GM12875 (cell line): ENCODE results near the gene SOBP.

ENCODE experiments used
- H3K4me3 ChIP-seq: one replicate; pipeline ENCODE4 v1.5.1; 2011; ENCODE audit warnings: low read depth, low read length, control low read depth
- CTCF ChIP-seq: IDR thresholded peaks from 2 replicates; pipeline ENCODE4 v1.5.1; 2011; ENCODE audit warnings: low read depth, mild to moderate bottlenecking, control low read depth, inconsistent platforms, low read length, moderate library complexity, borderline replicate concordance; ENCODE audit not compliant: insufficient read depth

SOBP gene

GRCh38 chr6:107489636-107490565 is at the start of gene SOBP:
Gene SOBP (plus strand): TSS chr6:107490117. CDS start chr6:107490617, 500 bp downstream.
- 0 out of 2 replicates have a peak, but pooled peaks have one; percentile 10 for TF ChIP-seq CTCF
- H3K4me3 ChIP-seq: peak within 1 kb of the TSS; percentile 73

- no peak for TF ChIP-seq CTCF
- no peak overlapping the region for H3K4me3 ChIP-seq
Observed at GRCh38 chr6:107440936-107441335, 49.0 kb upstream of the SOBP start.

- H3K4me3 ChIP-seq: no peak overlapping the region
- no peak for TF ChIP-seq CTCF
Observed at GRCh38 chr6:107441682-107442081, 48.2 kb upstream of the SOBP start.

- TF ChIP-seq CTCF: no peak
- no peak overlapping the region for H3K4me3 ChIP-seq
Observed at GRCh38 chr6:107442938-107443607, 46.8 kb upstream of the SOBP start.

- no peak overlapping the region for H3K4me3 ChIP-seq
- TF ChIP-seq CTCF: no peak
Observed at GRCh38 chr6:107443608-107444267, 46.2 kb upstream of the SOBP start.

- H3K4me3 ChIP-seq: no peak overlapping the region
- no peak for TF ChIP-seq CTCF
Observed at GRCh38 chr6:107444277-107444676, 45.6 kb upstream of the SOBP start.
